Pancreas (tissue), 10 donors: ENCODE measurements around the gene U2AF2. TPM values are rescaled to one million over a fixed set of nuclear protein-coding genes. Genes with fewer than 3 reads are reported as not detected.

ENCODE experiments used
- ATAC-seq, 4 donors: fragments of 200-7000 bp; cut with Tn5 transposase; one replicate each; pipeline versions ENCODE4 v1.8.0 to v1.9.1; 2020; ENCODE audit warnings: mild to moderate bottlenecking in 4 of 4, moderate library complexity in 4 of 4
- DNase-seq, 6 donors: peaks; one replicate each; pipeline ENCODE4 v3.0.0-alpha.2; 2020
- FAIRE-seq: peaks from 2 replicates; lab custom pipeline; 2012; peaks lifted over from hg19 to GRCh38; lab: Jason Lieb, UNC
- H3K27ac ChIP-seq, 4 donors: fragments of 200-600 bp; sonication (generic); 1 replicate in 3 of 4; 2 replicates in 1 of 4; pipeline versions ENCODE4 v1.5.0 to v1.8.0; 2020
- H3K27me3 ChIP-seq, 4 donors: fragments of 200-600 bp; one replicate each; pipeline ENCODE4 v1.8.0; 2021
- H3K36me3 ChIP-seq, 3 donors: fragments of 200-600 bp; sonication (generic) in 1 of 3; one replicate each; pipeline versions ENCODE4 v1.5.0 to v1.8.0; 2020 to 2021
- H3K4me1 ChIP-seq, 3 donors: fragments of 200-600 bp; one replicate each; pipeline ENCODE4 v1.8.0; 2021
- H3K4me3 ChIP-seq, 4 donors: fragments of 200-600 bp; sonication (generic) in 2 of 4; one replicate each; pipeline versions ENCODE4 v1.5.0 to v1.8.0; 2020 to 2021
- H3K9me3 ChIP-seq, 4 donors: fragments of 200-600 bp; one replicate each; pipeline ENCODE4 v1.8.0; 2021
- CTCF ChIP-seq, 4 donors: fragments of 200-600 bp; sonication (generic) in 3 of 4; IDR thresholded peaks; one replicate each; pipeline versions ENCODE4 v1.5.0 to v1.8.0; 2021; ENCODE audit warnings: antibody characterized with exemption in 4 of 4
- WGBS, 2 donors: extraction: QIAGEN DNeasy Blood & Tissue Kit; methylation state at CpG; one replicate each; pipeline ENCODE4 v1.1.7; 2013; 5-methylcytosine and 5-hydroxymethylcytosine counted together
- intact Hi-C, 3 donors: fragments of 100-400 bp; cut with DNase I; formaldehyde crosslinking; loops; one replicate each; pipeline versions ENCODE4 v1.11.1 to v1.14.2; 2022
- polyA plus RNA-seq, 2 donors: library from polyadenylated mRNA; stranded (reverse); fragments of 200-250 nt; gene quantifications; one replicate each; pipeline ENCODE4 v1.2.3, GENCODE V29; 2013
- total RNA-seq, 6 donors: library from RNA; stranded (reverse); fragmentation: NEBNext Ultra II Directional in 4 of 6; extraction: Animal tissue kit (Norgen Biotek cat#: 25700) in 4 of 6; gene quantifications; one replicate each; pipeline versions ENCODE4 v1.2.1 to v1.2.4, GENCODE V29; 2021 to 2023
- donor health status: healthy with polysubstance abuse.
- donor health status: DM: no; HTN: no; CAD: no; lungs with moderate emphysema.
- donor health status: DM: no; HTN: no; CAD: no.
- donor health status: control.
- donor health status: control.
- donor health status: Bipolar disorder and iron deficiency.
- donor health status: DM: yes; HTN: yes; CAD: no.
- donor health status: DM: no; HTN: no; CAD: no.
- donor health status: DM: no; HTN: no; CAD: no.
- donor health status: DM: yes; HTN: yes; CAD: no.

U2AF2 gene
- total RNA-seq (10 to 100 TPM; 38.4 to 97.0 (median 58.8) TPM), polyA plus RNA-seq (100 to 1,000 TPM in 1 of 2 donors, 10 to 100 TPM in 1; 74.8 to 113 TPM)

GRCh38 chr19:55654868-55655647 is at the start of gene U2AF2:
Gene U2AF2, plus strand, starts transcription at chr19:55655035. Its CDS starts 70 bp downstream, at chr19:55655105.
- DNase-seq (peak; percentile 94 to 99 (median 98)), ATAC-seq (peak; percentile 63 to 76 (median 69)), FAIRE-seq (no peak)
- 1% methylated on average over 62 to 95 of the region's 95 CpGs for WGBS, 2 donors
- Histone ChIP-seq H3K4me1 (peaks cover 18 to 24% (median 22%) of the 10 kb centered on the region in 3 donors), H3K4me3 (peak within 1 kb of the TSS; percentile 66 to 100 (median 97)), H3K27ac (peak within 1 kb of the TSS; percentile 98 to 99 (median 98)), H3K36me3 (peaks cover 0 to 9% (median 7%) of the 10 kb centered on the region in 3 donors), H3K27me3 (no peaks in the 10 kb centered on the region), H3K9me3 (no peaks in the 10 kb centered on the region)
- TF ChIP-seq CTCF (IDR thresholded peaks at IDR 0.05), result no peak
- intact Hi-C loops, result no loop called here

GRCh38 chr19:55605207-55605636 is 49.6 kb upstream of the U2AF2 start:
- H3K36me3 ChIP-seq, result no peaks in the 10 kb centered on the region
- peak; percentile 79 to 87 (median 84) for ATAC-seq
- WGBS, 2 donors, result 0% methylated on average over 29 to 43 of the region's 43 CpGs
- no peaks in the 10 kb centered on the region for H3K9me3 ChIP-seq
- H3K27me3 ChIP-seq, result no peaks in the 10 kb centered on the region
- no peak for TF ChIP-seq CTCF (IDR thresholded peaks at IDR 0.05)
- peak overlapping the region; percentile 69 to 90 (median 85) for H3K27ac ChIP-seq
- DNase-seq, result peak; percentile 95 to 99 (median 97)
- intact Hi-C loops, result loop anchor here in 1 of 3 donors (5.0 kb wide), 1 partner anchor 88 kb away; no protein-coding TSS in a partner anchor
- peaks cover 0 to 20% (median 0%) of the 10 kb centered on the region in 3 donors for H3K4me1 ChIP-seq
- FAIRE-seq, result no peak
- peak overlapping the region; percentile 71 to 89 (median 79) for H3K4me3 ChIP-seq

GRCh38 chr19:55605637-55606470 is 49.0 kb upstream of the U2AF2 start, which contains the start of gene ZNF865:
Gene ZNF865, plus strand, starts transcription at chr19:55605647. Its CDS starts 7,972 bp downstream, at chr19:55613619.
- peak within 1 kb of the TSS; percentile 69 to 90 (median 85) for H3K27ac ChIP-seq
- no peaks in the 10 kb centered on the region for H3K27me3 ChIP-seq
- no peaks in the 10 kb centered on the region for H3K9me3 ChIP-seq
- peaks cover 0 to 20% (median 0%) of the 10 kb centered on the region in 3 donors for H3K4me1 ChIP-seq
- DNase-seq (peak; percentile 66 to 80 (median 72)), ATAC-seq (peak; percentile 43 to 62 (median 60)), FAIRE-seq (no peak)
- peak; percentile 18 to 39 (median 38) for TF ChIP-seq CTCF (IDR thresholded peaks at IDR 0.05)
- intact Hi-C loops, result loop anchor here in 1 of 3 donors (5.0 kb wide), 1 partner anchor 89 kb away; no protein-coding TSS in a partner anchor
- no peaks in the 10 kb centered on the region for H3K36me3 ChIP-seq
- 0 to 1% methylated on average over 21 to 43 of the region's 44 CpGs for WGBS, 2 donors
- peak within 1 kb of the TSS; percentile 71 to 89 (median 79) for H3K4me3 ChIP-seq

- intact Hi-C loops, result loop anchor here in 1 of 3 donors (5.0 kb wide), 1 partner anchor 89 kb away; no protein-coding TSS in a partner anchor
- WGBS, 2 donors, result 14 to 19% methylated on average over 12 of the region's 12 CpGs
- no peak for FAIRE-seq
- no peaks in the 10 kb centered on the region for H3K36me3 ChIP-seq
- no peaks in the 10 kb centered on the region for H3K27me3 ChIP-seq
- no peak for DNase-seq
- peaks cover 0 to 15% (median 0%) of the 10 kb centered on the region in 3 donors for H3K4me1 ChIP-seq
- no peaks in the 10 kb centered on the region for H3K9me3 ChIP-seq
- H3K4me3 ChIP-seq, result peak overlapping the region; percentile 71 to 89 (median 79)
- H3K27ac ChIP-seq, result peak overlapping the region in 2 of 4 donors; percentile 88 to 90
- no peak for TF ChIP-seq CTCF (IDR thresholded peaks at IDR 0.05)
- no peak for ATAC-seq
Observed at GRCh38 chr19:55606471-55606787, 48.4 kb upstream of the U2AF2 start.
